ENCODE measurements around the gene GPAT2.
"Not testable (repeated sequence)": the region's sequence is repeated elsewhere in the genome, so short reads cannot be mapped to it uniquely, and the experiment has no call there.

- TF ChIP-seq POLR2AphosphoS5, POLR2A (IDR thresholded peaks at IDR 0.05): not testable (repeated sequence)
- TF ChIP-seq, protein P1, sequence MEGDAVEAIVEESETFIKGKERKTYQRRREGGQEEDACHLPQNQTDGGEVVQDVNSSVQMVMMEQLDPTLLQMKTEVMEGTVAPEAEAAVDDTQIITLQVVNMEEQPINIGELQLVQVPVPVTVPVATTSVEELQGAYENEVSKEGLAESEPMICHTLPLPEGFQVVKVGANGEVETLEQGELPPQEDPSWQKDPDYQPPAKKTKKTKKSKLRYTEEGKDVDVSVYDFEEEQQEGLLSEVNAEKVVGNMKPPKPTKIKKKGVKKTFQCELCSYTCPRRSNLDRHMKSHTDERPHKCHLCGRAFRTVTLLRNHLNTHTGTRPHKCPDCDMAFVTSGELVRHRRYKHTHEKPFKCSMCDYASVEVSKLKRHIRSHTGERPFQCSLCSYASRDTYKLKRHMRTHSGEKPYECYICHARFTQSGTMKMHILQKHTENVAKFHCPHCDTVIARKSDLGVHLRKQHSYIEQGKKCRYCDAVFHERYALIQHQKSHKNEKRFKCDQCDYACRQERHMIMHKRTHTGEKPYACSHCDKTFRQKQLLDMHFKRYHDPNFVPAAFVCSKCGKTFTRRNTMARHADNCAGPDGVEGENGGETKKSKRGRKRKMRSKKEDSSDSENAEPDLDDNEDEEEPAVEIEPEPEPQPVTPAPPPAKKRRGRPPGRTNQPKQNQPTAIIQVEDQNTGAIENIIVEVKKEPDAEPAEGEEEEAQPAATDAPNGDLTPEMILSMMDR (IDR thresholded peaks at IDR 0.05): not testable (repeated sequence)
Measured at GRCh38 chr2:95992102-95992501, 42.6 kb downstream of the GPAT2 start.
